HepG2 (cell line): ENCODE data around the gene GADL1. TPM values are rescaled to one million over a fixed set of nuclear protein-coding genes. Genes with fewer than 3 reads are reported as not detected.

Experiments used
- AGO2 ChIP-seq: fragments of 200-400 bp; formaldehyde crosslinking; optimal IDR thresholded peaks from 2 replicates; pipeline ENCODE3; 2017; ENCODE audit warnings: mild to moderate bottlenecking, low read depth, low read length, moderate library complexity
- BRCA1 ChIP-seq: sonication (generic); formaldehyde crosslinking; IDR thresholded peaks from 2 replicates; pipeline ENCODE4 v1.4.0; 2020; ENCODE audit warnings: missing genetic modification reagents
- ELF3 ChIP-seq: IDR thresholded peaks from 2 replicates; pipeline ENCODE4 v1.6.1; 2016; ENCODE audit warnings: missing genetic modification reagents, missing compliant biosample characterization
- PLRG1 ChIP-seq: fragments of 450-650 bp; conservative IDR thresholded peaks from 2 replicates; pipeline ENCODE4 v1.6.1; 2016
- ZC3H13 ChIP-seq: sonication (generic); formaldehyde crosslinking; IDR thresholded peaks from 2 replicates; pipeline ENCODE4 v1.8.1; 2023; ENCODE audit warnings: mild to moderate bottlenecking, missing genetic modification reagents, moderate library complexity
- ZFYVE20 ChIP-seq: sonication (generic); formaldehyde crosslinking; IDR thresholded peaks from 2 replicates; pipeline ENCODE4 v1.8.0; 2023; ENCODE audit warnings: low read depth, mild to moderate bottlenecking, moderate library complexity, missing genetic modification reagents, borderline replicate concordance
- ZNF3 ChIP-seq: IDR thresholded peaks from 2 replicates; pipeline ENCODE4 v1.7.0; 2017; ENCODE audit warnings: inconsistent platforms
- ZNF670 ChIP-seq: sonication (generic); formaldehyde crosslinking; IDR thresholded peaks from 2 replicates; pipeline ENCODE4 v1.8.0; 2022; ENCODE audit warnings: mild to moderate bottlenecking, missing genetic modification reagents, borderline replicate concordance
- polyA plus RNA-seq, 8 experiments: library from polyadenylated mRNA; depleted of rRNA in 3 of 8; stranded (reverse) in 7 of 8; unstranded in 1 of 8; fragments of >200 nt; fragmentation: Illumina TruSeq in 4 of 8; extraction: Trizol in 4 of 8; gene quantifications; 2 replicates each; pipeline versions ENCODE4 v1.2.1 to v1.2.3, GENCODE V29; 2011 to 2016; ENCODE audit warnings: low read depth in 4 of 8, missing spikeins in 1 of 8, mixed read lengths in 1 of 8; ENCODE audit not compliant: insufficient read depth in 1 of 8
- total RNA-seq, 5 experiments: library from RNA; depleted of rRNA; stranded (reverse); fragments of >200 nt; fragmentation: Illumina TruSeq; extraction: Trizol; gene quantifications; 2 replicates each; pipeline ENCODE4 v1.2.3, GENCODE V29; 2016; ENCODE audit warnings: low read depth in 1 of 5
- TF ChIP-seq, protein P1 (sequence below): sonication (generic); formaldehyde crosslinking; IDR thresholded peaks from 2 replicates; pipeline ENCODE4 v1.8.0; 2022; ENCODE audit warnings: mild to moderate bottlenecking, missing genetic modification reagents
- TF ChIP-seq, protein P2 (sequence below): sonication (generic); formaldehyde crosslinking; IDR thresholded peaks from 2 replicates; pipeline ENCODE4 v1.8.1; 2022; ENCODE audit warnings: mild to moderate bottlenecking, missing genetic modification reagents
- TF ChIP-seq, protein P3 (sequence below): IDR thresholded peaks from 2 replicates; pipeline ENCODE4 v1.6.1; 2012; ENCODE audit warnings: low read depth, low read length, improper control_type of control experiment
- TF ChIP-seq, protein P4 (sequence below): sonication (generic); formaldehyde crosslinking; IDR thresholded peaks from 2 replicates; pipeline ENCODE4 v1.4.0; 2020; ENCODE audit warnings: missing genetic modification reagents
- TF ChIP-seq, protein P5 (sequence below): sonication (generic); formaldehyde crosslinking; IDR thresholded peaks from 2 replicates; pipeline ENCODE4 v1.9.0; 2022; ENCODE audit warnings: missing genetic modification reagents, mild to moderate bottlenecking, borderline replicate concordance
- TF ChIP-seq, protein P6 (sequence below): sonication (generic); formaldehyde crosslinking; IDR thresholded peaks from 2 replicates; pipeline ENCODE4 v1.4.0; 2020; ENCODE audit warnings: missing genetic modification reagents, borderline replicate concordance

GADL1 gene
- total and polyA plus RNA-seq, 2 of the 13 experiments (the other 11 are each of a cell fraction or from before 2014, with no cell fraction given) = not detected

DNA sequence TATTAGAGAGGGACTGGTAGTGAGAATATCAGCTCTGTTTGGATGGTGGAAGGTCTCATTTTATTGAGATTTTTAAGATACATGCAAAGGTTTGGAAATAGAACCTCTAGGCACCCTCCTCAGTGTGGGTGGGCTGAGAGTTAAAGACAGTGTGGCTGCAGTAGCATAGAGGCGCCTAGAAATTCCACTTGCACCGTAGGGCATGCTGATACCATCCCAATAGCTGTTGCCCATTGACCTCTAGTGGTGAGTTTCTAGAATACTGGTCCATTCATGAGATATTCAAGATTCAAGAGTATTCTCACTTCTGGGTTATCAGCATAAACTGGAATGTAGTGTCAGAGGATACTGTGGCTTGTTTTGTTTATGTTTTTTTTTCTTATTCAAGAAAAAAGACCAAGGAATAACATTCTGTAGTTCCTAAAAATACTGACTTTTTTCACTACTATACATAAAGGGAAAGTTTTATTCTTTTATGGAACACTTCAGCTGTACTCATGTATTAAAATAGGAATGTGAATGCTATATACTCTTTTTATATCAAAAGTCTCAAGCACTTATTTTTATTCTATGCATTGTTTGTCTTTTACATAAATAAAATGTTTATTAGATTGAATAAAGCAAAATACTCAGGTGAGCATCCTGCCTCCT, 200.9 kb downstream of the GADL1 start (continued):
- TF ChIP-seq, protein P1, sequence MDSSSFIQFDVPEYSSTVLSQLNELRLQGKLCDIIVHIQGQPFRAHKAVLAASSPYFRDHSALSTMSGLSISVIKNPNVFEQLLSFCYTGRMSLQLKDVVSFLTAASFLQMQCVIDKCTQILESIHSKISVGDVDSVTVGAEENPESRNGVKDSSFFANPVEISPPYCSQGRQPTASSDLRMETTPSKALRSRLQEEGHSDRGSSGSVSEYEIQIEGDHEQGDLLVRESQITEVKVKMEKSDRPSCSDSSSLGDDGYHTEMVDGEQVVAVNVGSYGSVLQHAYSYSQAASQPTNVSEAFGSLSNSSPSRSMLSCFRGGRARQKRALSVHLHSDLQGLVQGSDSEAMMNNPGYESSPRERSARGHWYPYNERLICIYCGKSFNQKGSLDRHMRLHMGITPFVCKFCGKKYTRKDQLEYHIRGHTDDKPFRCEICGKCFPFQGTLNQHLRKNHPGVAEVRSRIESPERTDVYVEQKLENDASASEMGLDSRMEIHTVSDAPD (CRISPR knock-in tag) = no peak
- peak; percentile 73 for TF ChIP-seq AGO2
- TF ChIP-seq, protein P2, sequence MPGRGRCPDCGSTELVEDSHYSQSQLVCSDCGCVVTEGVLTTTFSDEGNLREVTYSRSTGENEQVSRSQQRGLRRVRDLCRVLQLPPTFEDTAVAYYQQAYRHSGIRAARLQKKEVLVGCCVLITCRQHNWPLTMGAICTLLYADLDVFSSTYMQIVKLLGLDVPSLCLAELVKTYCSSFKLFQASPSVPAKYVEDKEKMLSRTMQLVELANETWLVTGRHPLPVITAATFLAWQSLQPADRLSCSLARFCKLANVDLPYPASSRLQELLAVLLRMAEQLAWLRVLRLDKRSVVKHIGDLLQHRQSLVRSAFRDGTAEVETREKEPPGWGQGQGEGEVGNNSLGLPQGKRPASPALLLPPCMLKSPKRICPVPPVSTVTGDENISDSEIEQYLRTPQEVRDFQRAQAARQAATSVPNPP (CRISPR knock-in tag) = no peak
- TF ChIP-seq PLRG1 = no peak
- TF ChIP-seq, protein P3, sequence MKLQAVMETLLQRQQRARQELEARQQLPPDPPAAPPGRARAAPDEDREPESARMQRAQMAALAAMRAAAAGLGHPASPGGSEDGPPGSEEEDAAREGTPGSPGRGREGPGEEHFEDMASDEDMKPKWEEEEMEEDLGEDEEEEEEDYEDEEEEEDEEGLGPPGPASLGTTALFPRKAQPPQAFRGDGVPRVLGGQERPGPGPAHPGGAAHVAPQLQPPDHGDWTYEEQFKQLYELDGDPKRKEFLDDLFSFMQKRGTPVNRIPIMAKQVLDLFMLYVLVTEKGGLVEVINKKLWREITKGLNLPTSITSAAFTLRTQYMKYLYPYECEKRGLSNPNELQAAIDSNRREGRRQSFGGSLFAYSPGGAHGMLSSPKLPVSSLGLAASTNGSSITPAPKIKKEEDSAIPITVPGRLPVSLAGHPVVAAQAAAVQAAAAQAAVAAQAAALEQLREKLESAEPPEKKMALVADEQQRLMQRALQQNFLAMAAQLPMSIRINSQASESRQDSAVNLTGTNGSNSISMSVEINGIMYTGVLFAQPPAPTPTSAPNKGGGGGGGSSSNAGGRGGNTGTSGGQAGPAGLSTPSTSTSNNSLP = 0 out of 2 replicates have a peak, but pooled peaks have one; percentile 12
- TF ChIP-seq, protein P4, sequence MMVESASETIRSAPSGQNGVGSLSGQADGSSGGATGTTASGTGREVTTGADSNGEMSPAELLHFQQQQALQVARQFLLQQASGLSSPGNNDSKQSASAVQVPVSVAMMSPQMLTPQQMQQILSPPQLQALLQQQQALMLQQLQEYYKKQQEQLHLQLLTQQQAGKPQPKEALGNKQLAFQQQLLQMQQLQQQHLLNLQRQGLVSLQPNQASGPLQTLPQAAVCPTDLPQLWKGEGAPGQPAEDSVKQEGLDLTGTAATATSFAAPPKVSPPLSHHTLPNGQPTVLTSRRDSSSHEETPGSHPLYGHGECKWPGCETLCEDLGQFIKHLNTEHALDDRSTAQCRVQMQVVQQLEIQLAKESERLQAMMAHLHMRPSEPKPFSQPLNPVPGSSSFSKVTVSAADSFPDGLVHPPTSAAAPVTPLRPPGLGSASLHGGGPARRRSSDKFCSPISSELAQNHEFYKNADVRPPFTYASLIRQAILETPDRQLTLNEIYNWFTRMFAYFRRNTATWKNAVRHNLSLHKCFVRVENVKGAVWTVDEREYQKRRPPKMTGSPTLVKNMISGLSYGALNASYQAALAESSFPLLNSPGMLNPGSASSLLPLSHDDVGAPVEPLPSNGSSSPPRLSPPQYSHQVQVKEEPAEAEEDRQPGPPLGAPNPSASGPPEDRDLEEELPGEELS (CRISPR knock-in tag) = no peak
- TF ChIP-seq, protein P5, sequence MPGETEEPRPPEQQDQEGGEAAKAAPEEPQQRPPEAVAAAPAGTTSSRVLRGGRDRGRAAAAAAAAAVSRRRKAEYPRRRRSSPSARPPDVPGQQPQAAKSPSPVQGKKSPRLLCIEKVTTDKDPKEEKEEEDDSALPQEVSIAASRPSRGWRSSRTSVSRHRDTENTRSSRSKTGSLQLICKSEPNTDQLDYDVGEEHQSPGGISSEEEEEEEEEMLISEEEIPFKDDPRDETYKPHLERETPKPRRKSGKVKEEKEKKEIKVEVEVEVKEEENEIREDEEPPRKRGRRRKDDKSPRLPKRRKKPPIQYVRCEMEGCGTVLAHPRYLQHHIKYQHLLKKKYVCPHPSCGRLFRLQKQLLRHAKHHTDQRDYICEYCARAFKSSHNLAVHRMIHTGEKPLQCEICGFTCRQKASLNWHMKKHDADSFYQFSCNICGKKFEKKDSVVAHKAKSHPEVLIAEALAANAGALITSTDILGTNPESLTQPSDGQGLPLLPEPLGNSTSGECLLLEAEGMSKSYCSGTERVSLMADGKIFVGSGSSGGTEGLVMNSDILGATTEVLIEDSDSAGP (CRISPR knock-in tag) = no peak
- TF ChIP-seq ZFYVE20 (CRISPR knock-in tag) = no peak
- TF ChIP-seq ZC3H13 (CRISPR knock-in tag) = no peak
- no peak for TF ChIP-seq ZNF670 (CRISPR knock-in tag)
- no peak for TF ChIP-seq ZNF3
- peak; percentile 50; the same call in 1 of the 2 replicates for TF ChIP-seq BRCA1
- TF ChIP-seq, protein P6, sequence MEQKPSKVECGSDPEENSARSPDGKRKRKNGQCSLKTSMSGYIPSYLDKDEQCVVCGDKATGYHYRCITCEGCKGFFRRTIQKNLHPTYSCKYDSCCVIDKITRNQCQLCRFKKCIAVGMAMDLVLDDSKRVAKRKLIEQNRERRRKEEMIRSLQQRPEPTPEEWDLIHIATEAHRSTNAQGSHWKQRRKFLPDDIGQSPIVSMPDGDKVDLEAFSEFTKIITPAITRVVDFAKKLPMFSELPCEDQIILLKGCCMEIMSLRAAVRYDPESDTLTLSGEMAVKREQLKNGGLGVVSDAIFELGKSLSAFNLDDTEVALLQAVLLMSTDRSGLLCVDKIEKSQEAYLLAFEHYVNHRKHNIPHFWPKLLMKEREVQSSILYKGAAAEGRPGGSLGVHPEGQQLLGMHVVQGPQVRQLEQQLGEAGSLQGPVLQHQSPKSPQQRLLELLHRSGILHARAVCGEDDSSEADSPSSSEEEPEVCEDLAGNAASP (CRISPR knock-in tag) = no peak
- no peak for TF ChIP-seq ELF3 (CRISPR knock-in tag)
